Measurements from ENCODE around the gene THSD7B. TPM values are rescaled to one million over a fixed set of nuclear protein-coding genes. Genes with fewer than 3 reads are reported as not detected.

THSD7B gene
- total RNA-seq, 1 experiment from 2014 or later = not detected

GRCh38 chr2:137449454-137449853 lies 684.1 kb downstream of the THSD7B start:
- in situ Hi-C loops (cut with HindIII; ENCODE audit: low pct_unique_long_range_greater_than_20kb, low sequenced_read_pairs) = no loop called here
- DNase-seq (ENCODE audit: low read depth, low spot score) = no peak

- in situ Hi-C loops (cut with HindIII; ENCODE audit: low pct_unique_long_range_greater_than_20kb, low sequenced_read_pairs) = no loop called here
- DNase-seq (ENCODE audit: low read depth, low spot score) = no peak
Observed at GRCh38 chr2:137454886-137455285, 689.5 kb downstream of the THSD7B start.

- in situ Hi-C loops (cut with HindIII; ENCODE audit: low pct_unique_long_range_greater_than_20kb, low sequenced_read_pairs) = no loop called here
Observed at GRCh38 chr2:137467246-137467862, 702.0 kb downstream of the THSD7B start.

DNA sequence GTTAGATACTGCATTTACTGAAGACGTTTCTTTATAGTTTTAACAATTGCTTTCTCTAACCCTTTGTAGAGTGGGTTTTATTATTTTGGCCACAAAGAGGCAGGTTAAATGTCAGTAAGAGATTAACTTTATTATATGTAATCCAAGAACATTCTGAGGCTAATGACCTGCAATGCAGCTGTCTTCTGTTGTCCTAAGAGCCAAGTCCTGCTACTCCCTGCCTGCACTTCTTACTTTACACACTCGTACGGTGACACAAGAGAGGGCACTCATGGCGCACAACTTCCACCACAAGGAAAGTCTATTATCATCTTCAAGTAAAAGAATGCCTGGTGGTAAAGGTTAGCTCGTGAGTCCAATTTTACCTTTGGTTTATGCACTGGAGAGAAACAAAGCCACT lies 727.9 kb downstream of the THSD7B start:
- in situ Hi-C loops (cut with HindIII; ENCODE audit: low pct_unique_long_range_greater_than_20kb, low sequenced_read_pairs) = no loop called here
- no peak for DNase-seq (ENCODE audit: low read depth, low spot score)

More at GRCh38 chr2:137467246-137467862, 702.0 kb downstream of the THSD7B start:
- peak; percentile 55 for DNase-seq (ENCODE audit: low read depth, low spot score)

GRCh38 chr2:137500599-137500998 lies 735.3 kb downstream of the THSD7B start:
- in situ Hi-C loops (cut with HindIII; ENCODE audit: low pct_unique_long_range_greater_than_20kb, low sequenced_read_pairs) = no loop called here

DNA sequence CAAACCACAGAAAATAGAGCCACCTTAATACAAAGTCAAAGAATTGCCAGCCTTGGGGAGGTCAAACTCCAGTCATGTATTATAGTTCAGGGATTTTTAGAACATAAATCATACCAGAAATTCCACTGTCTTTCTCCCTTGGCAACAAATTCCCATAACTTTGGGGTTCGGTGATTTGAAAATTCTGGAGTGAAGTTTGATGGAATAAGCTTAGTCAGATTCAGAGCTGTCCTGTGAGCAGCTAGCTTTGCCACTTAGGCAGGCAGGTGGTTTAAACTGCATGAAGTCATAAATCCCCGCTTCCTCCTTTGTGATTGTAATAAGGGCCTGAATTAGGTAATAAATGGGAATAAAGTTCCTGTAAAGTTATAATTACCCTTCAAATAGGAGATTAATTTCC lies 741.9 kb downstream of the THSD7B start:
- DNase-seq (ENCODE audit: low read depth, low spot score) = no peak
- in situ Hi-C loops (cut with HindIII; ENCODE audit: low pct_unique_long_range_greater_than_20kb, low sequenced_read_pairs) = no loop called here

More at GRCh38 chr2:137500599-137500998, 735.3 kb downstream of the THSD7B start:
- no peak for DNase-seq (ENCODE audit: low read depth, low spot score)

GRCh38 chr2:137508739-137509384 lies 743.5 kb downstream of the THSD7B start:
- in situ Hi-C loops (cut with HindIII; ENCODE audit: low pct_unique_long_range_greater_than_20kb, low sequenced_read_pairs) = no loop called here

DNA sequence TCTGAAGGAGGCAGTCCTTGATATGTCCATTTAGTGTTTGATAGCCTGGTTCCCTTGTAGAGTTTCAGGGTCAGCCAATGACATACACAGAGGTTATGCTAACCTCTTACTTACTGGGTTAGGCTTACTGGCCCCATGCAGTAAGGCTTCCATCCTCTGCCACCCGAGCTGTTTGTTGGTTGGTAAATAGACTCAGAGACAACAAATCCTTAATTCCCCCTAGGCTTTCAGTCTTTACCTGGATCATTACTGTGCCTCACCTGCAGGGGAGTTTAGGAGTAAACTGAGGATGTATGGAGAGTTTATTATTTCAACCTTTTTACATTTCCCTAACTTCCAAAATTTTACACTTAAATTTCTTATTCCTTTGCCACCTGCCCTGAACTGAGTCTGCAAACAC lies 746.2 kb downstream of the THSD7B start:
- in situ Hi-C loops (cut with HindIII; ENCODE audit: low pct_unique_long_range_greater_than_20kb, low sequenced_read_pairs) = no loop called here
- no peak for DNase-seq (ENCODE audit: low read depth, low spot score)

More at GRCh38 chr2:137508739-137509384, 743.5 kb downstream of the THSD7B start:
- DNase-seq (ENCODE audit: low read depth, low spot score) = no peak

DNA sequence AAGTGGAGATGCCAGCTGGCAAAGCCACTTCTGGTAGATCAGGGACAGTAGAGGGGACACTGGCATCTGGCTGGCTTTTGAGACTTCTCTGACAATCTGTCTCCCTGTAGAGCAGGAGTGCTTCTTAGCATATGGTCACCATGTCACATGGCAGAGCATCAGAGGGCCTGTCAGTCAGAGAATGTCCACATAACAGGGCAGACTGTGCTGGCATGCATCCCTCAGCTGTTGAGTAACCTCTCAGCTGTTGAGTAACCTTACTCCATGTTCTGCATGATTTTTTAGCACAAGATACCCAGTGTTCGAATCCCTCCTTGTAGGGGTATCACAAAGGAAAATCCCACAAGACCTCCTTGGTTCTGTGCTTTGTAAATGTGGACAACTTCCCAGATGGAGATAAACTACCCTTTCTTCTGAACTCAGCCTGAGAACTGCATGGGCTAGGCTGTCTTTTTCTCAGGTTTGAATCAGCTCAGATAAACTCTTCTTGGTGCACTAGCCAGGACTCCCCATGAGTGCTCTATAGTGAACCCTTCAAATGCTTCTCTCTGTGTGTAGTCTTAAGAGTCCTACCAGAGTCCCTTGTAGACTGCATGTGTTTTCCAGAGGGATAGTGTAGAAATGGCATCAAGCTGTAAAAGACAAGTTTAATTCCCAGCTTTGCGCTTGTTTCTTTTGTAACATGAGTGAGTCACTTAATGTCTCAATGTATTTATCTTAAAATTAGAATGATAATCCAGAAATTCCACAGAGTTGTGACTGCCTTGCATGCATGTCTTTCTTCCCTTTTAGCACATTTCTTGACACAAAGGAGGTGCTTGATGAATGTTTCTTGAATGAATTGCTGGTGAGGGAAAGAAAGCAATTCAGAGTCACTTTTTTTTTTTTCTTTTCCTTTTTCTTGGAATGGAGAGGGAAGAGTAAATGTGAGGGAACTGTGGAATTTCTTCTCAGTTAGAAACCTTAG lies 756.6 kb downstream of the THSD7B start:
- in situ Hi-C loops (cut with HindIII; ENCODE audit: low pct_unique_long_range_greater_than_20kb, low sequenced_read_pairs) = no loop called here
- no peak for DNase-seq (ENCODE audit: low read depth, low spot score)

DNA sequence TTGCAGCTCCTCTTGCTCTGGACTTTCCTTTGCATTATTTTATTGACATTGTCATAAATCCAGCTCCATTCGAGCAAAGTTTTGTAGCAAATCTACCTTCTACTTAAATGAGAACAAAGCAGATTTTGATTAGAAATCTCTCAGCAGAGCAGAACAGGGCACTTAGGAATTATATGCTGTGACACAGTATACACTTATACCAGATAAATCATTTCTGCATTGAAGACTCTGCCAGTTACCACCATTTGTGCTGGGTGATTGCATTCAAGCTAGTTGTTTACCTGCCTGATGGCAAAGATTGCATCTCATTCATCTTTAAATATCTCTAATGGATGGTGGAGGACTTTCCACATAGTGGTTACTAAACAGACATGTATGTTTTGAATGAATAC lies 757.3 kb downstream of the THSD7B start:
- DNase-seq (ENCODE audit: low read depth, low spot score) = no peak
- in situ Hi-C loops (cut with HindIII; ENCODE audit: low pct_unique_long_range_greater_than_20kb, low sequenced_read_pairs) = no loop called here

DNA sequence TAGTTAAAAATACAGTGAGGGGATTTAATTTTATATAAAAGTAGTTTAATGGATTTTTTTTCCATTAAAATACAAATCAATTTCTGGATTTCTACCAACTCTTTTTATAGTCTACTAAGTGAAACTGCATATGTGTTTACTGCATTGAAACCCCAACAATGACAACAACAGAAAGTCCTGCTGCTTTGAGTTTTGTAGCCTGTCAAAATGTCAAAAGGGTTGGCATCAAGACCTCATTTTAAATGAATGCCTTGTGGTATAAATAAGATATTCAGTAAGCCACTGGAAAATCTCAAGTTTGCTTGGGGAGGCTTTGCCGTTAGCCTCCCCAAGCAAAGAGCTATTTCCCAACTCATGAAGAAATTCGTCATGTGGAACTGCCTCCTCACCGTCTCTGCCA lies 758.6 kb downstream of the THSD7B start:
- no peak for DNase-seq (ENCODE audit: low read depth, low spot score)
- in situ Hi-C loops (cut with HindIII; ENCODE audit: low pct_unique_long_range_greater_than_20kb, low sequenced_read_pairs) = no loop called here

DNA sequence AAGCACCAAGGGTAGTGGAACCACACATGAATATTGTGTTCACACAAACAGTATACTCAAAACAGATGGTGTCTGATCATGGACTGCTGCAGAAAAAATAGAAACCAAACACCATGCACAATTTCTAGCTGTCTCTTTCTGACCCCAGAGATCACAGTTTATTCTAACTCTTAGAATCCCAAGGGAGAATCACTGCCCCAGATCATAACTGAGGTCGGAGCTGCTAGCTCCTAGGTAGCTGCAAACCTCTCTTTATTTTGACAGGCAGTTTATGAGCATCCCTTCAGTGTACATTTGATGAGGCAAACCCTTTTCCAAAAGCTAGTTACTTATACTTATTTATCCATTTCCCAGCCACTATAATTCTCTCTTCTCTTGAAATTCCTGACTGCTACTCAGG lies 759.8 kb downstream of the THSD7B start:
- no peak for DNase-seq (ENCODE audit: low read depth, low spot score)
- in situ Hi-C loops (cut with HindIII; ENCODE audit: low pct_unique_long_range_greater_than_20kb, low sequenced_read_pairs) = no loop called here

DNA sequence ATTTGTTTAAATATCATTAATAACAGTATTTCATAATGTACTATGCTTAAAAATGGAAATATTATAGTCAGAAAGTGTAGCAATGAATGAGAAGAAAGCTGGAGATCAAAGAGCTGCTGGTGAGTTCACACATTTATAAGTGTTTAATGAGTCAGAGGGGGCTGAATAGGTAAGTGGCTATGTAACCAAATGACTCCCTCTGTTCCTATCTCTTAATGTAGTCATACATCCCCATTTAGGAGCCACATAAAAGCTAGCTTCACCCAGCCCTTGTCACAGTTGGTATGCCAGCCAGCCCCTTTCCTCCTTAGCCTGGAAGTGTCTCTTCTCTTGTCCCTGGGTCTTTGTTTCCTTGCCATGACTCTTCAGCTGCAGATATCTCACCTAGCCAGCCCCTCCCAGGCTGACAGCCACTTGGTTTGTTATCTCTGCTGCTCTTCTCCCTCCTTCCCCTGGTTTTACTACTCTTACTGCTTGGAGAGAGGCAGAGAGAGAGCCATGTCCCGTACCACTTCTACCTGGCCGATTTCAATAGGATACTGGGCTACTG lies 760.4 kb downstream of the THSD7B start:
- DNase-seq (ENCODE audit: low read depth, low spot score) = no peak
- in situ Hi-C loops (cut with HindIII; ENCODE audit: low pct_unique_long_range_greater_than_20kb, low sequenced_read_pairs) = no loop called here

DNA sequence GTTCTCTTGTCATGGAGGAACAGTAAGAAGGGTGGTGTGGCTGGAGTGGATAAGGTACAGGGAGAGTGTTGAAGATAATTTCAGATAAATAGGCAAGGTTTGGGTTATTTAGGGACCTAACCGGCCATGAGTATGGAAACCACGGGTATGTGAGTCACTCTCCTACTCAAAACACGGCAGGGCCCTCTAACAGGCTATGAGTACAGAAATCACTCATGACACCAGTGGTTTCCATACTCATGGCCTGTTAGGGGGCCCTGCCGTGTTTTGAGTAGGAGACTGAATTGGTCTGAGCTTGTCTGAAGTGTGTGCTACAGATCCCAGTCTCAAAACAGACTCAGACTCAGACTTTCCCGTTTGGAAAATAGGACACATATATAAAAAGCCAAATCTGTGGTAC lies 770.6 kb downstream of the THSD7B start:
- in situ Hi-C loops (cut with HindIII; ENCODE audit: low pct_unique_long_range_greater_than_20kb, low sequenced_read_pairs) = no loop called here

DNA sequence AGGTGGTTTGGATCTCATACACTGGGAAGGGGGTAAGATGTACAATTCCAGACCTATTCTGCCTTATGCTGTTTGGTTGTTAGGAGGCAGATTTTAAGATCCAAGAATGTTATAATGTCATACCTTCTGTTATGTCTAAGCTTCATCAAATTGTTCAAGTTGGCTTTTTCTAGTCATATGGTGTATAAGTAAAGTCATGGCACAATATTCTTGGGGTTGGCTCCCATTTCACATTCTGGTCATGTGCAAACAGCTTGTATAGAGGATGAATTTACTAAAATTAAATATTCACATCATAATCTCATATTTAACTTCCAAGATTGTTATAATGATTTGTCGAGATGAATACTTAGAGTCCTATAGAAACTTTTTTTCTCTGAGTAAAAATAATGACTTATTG lies 774.0 kb downstream of the THSD7B start:
- no peak for DNase-seq (ENCODE audit: low read depth, low spot score)
- in situ Hi-C loops (cut with HindIII; ENCODE audit: low pct_unique_long_range_greater_than_20kb, low sequenced_read_pairs) = no loop called here

More for the DNA sequence above, 770.6 kb downstream of the THSD7B start:
- DNase-seq (ENCODE audit: low read depth, low spot score) = no peak

GRCh38 chr2:137547842-137548241 lies 782.5 kb downstream of the THSD7B start:
- in situ Hi-C loops (cut with HindIII; ENCODE audit: low pct_unique_long_range_greater_than_20kb, low sequenced_read_pairs) = no loop called here
- DNase-seq (ENCODE audit: low read depth, low spot score) = no peak

DNA sequence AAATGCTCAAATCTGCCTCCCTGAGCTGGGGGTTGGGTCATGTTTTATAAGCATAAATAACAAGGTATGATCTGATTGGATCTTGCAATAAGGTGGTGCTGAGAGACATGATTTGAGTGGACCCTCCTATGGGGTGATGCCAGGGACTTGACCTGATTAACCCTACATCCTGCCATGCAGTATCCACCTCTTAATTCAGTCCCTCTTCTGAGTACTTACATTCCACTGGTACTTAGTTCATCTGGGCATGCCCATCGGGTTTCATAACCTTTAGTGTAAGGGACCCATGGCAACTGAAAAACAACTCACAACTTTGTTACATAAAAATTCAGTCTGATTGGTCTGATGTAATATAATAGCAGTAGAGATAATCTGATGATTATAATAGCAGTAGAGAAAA lies 801.0 kb downstream of the THSD7B start:
- no peak for DNase-seq (ENCODE audit: low read depth, low spot score)
- in situ Hi-C loops (cut with HindIII; ENCODE audit: low pct_unique_long_range_greater_than_20kb, low sequenced_read_pairs) = no loop called here

DNA sequence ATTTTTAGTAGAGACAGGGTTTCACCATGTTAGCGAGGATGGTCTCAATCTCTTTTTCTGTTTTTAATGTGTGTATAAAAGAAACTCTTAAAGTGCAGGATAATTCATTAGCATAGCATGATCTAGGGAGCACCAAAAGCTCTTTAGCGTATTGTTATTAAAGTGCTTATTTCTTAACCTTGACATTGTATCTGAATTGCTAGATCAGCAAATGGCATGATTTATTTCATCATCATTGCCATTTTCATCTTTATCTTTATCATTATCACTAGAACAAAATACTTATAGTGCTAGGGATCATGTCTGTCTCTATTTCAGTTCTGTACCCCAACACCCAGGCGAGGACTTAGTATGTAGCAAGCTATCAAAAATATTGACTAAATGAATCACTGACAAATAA lies 805.1 kb downstream of the THSD7B start:
- in situ Hi-C loops (cut with HindIII; ENCODE audit: low pct_unique_long_range_greater_than_20kb, low sequenced_read_pairs) = no loop called here
- DNase-seq (ENCODE audit: low read depth, low spot score) = no peak

Data from SK-MEL-5 (cell line).